HG02852 (cell line): ENCODE measurements around the gene NBL1.

Experiments
- ATAC-seq: cut with Tn5 transposase; IDR thresholded peaks from one replicate; pipeline ENCODE4 v1.9.1; 2021; ENCODE audit warnings: mild to moderate bottlenecking, moderate library complexity; ENCODE audit not compliant: unreplicated experiment

Gene NBL1

DNA sequence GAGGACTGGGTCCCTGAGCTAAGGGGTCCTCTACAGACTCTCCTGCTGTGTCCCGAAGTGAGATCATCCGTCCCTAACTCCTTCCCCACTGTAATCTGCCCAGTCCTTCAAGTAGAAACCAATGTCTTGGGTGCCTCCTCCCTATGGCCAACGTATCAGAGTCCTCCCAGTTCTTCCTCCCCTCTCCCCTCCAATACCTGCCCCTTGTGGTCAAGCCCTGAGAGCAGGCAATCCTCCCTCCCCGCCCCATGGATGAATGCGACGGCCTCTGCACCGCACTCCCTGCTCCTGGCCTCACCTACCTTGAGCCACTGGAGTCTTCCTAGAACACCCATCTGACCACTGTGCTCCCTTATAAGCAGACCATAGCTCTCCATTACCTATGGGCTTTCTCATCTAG lies 51.7 kb downstream of the NBL1 start:
- ATAC-seq = no peak

DNA sequence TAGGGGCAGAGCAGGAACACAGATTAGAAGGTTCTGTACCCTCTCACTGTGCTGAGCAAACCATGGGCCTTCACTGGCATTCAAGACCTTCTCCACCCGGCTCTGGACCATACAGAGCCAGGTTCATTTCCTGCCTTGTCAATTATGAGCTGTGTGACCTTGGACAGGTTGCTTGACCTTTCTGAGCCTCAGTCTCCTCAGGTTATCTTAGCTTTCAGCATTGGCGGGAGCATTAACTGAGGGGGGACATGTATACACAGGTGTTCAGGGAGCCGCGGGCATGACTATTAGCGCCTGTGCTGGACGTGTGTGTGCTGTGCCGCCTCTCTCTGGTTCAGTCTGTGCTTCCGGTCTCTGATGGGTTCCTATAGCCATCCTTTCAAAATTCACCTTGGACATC lies 52.7 kb downstream of the NBL1 start:
- ATAC-seq = no peak

DNA sequence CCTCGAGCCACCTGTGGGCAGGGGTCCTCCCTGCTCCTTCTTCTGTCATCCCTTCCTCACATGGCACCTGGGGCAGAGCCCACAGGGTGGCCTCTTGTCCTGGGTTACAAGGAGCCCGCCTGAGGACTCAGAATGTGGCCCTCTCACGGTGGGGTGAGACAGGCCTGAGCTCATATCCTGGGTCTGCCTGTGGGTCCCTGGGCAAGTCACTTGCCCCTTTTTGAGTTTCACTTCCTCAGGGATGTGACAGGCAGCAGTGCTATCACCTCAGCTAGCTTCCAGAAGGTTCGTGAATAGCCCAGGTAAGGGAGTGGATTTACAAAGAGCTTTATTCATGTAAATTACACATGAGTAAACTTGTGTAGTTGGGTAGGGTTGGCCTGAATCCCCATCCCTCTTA lies 54.1 kb downstream of the NBL1 start:
- ATAC-seq = no peak

DNA sequence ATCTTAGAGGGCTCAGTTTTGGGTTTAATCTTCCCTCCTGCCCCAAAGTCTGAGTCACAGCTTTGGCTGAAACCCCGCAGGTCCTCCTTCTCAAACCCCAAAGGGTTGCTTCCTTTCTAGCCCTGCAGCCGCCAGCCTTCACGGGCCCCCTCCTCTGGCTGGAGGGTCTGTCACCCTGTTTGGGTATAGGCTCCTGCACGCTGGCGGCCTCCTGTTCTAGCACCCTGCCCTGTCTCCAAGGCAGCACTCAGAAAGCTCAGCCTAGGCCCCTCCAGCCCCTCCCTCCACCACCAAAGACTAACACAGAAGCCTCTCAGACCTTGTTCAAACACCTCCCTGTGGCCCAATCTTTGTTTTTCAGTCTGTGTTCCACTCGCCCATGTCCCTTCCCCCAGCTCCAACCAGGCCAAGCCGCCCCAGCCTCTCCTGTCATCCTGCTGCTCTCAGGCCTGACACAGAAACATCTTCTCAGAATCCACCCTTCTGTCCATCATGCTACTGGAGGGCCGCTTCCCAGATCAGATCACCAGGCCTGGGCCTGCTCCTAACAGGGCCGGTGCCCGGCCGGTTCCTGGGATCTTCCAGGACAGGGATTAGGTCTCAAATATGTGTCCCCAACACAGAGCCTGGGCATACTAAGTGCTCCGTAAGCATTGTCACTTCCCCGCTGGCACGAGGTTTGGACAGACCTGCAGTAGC lies 56.1 kb downstream of the NBL1 start:
- no peak for ATAC-seq

DNA sequence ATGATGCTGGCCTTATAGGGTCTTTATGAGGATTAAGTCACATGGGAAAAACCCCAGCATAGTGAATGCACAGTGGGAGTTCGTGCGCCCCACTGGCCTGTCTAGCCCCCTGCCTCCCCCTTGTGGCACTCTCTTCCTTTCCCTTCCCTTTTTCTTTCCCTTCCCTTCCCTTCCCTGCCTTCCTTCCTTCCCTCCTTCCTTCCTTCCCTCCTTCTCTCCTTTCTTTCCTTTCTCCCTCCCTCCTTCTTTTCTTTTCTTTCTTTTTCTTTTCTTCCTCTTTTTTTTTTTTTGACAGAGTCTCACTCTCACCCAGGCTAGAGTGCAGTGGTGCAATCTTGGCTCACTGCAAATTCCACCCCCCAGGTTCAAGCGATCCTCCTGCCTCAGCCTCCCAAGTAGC lies 59.2 kb downstream of the NBL1 start:
- no peak for ATAC-seq

DNA sequence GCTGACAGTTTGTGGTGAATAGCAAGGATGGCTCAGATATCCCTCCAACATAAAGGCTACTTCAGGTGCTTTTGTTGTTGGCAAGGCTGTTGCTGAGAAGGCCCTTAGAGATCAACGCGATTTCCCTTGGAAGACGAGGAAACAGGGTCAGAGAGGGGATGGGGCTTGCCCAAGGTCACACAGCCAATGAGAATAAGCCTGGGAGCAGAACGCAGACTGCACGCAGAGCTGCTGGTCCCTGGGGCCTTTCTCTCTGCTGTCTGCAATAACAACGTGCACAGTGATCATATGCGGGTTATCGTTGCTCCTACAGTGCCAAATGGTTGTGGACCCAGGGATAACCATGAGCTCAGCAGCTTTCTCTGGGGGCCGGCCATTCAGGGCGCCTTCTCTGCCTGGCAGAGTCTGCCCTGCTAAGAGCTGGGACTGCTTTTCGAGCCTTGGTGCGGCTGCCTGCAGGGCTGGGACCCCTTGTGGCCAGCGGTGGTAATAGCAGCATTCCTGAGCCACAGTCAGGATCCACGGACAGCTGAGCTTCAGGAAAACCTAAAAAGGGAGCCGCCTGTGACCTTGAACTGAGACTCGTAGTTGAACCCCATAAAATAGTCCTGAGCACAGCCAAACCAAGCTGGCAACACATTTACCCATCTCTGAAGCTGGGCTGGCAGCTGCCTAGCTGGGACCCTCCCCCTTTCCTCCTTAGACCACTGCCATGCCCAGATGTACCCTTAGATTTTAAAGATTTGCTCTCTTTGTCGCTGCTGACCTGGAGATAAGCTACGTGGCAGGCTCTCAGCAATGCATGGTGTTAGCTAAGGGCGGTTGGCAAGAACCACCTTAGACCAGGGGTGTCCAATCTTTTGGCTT lies 60.4 kb downstream of the NBL1 start:
- no peak for ATAC-seq

DNA sequence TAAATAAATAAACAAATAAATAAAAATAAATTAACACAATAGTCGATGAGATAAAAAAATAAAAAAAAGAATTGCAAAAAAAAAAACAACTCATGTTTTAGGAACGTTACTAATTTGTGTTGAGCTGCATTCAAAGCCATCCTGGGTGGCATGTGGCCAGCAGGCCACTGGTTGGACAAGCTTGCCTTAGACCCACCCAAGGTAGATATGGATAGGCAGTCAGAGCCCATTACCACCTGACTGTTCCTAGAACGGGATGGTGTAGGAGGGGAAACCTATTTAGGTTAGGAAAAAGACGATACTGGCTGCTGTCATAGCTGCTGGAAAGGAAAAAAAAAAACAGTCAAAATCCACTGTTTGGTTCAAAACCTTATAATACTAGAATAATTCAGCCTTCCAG lies 61.4 kb downstream of the NBL1 start:
- ATAC-seq = no peak

DNA sequence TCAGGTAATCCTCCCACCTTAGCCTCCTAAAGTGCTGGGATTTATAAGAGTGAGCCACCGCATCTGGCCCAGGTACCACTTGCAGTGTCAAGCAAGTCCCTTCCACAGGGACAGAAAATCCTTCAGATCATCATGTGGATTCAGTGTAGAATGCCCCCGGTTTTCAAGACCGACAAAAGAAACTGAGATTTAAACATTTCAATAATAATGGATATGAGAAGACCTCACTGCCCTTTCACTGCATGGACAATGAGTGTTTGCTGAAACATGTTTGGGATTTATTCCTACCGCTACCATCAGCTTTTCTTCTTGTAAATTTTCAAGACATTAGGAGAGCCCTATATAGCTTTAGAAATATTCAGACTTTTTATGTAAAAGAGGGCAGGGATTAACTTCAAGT lies 62.0 kb downstream of the NBL1 start:
- no peak for ATAC-seq
